ENCODE measurements around the gene NDP.
A peak's percentile ranks its signal among the peaks of the same experiment; 100 is the strongest.

NDP gene

GRCh38 chrX:44012484-44013096, 39.4 kb upstream of the NDP start:
- H3K4me3 ChIP-seq (replicated peaks in 1 of 2; ENCODE audit: low read depth in 2 of 2, low read length in 2 of 2), result no peak overlapping the region

GRCh38 chrX:44011506-44011905, 38.3 kb upstream of the NDP start:
- no peak overlapping the region for H3K4me3 ChIP-seq (replicated peaks in 1 of 2; ENCODE audit: low read depth in 2 of 2, low read length in 2 of 2)
- TF ChIP-seq CTCF (IDR thresholded peaks at IDR 0.05; ENCODE audit: low read depth, low read length), result no peak
- no peak for DNase-seq (ENCODE audit: low read depth in 2 of 2)

More at GRCh38 chrX:44012484-44013096, 39.4 kb upstream of the NDP start:
- no peak for TF ChIP-seq CTCF (IDR thresholded peaks at IDR 0.05; ENCODE audit: low read depth, low read length)
- DNase-seq (ENCODE audit: low read depth in 2 of 2), result peak; percentile 55 to 77

GRCh38 chrX:44010626-44011025, 37.4 kb upstream of the NDP start:
- DNase-seq (ENCODE audit: low read depth in 2 of 2), result no peak
- H3K4me3 ChIP-seq (replicated peaks in 1 of 2; ENCODE audit: low read depth in 2 of 2, low read length in 2 of 2), result no peak overlapping the region
- no peak for TF ChIP-seq CTCF (IDR thresholded peaks at IDR 0.05; ENCODE audit: low read depth, low read length)

GRCh38 chrX:44006081-44006480, 32.9 kb upstream of the NDP start:
- no peak for TF ChIP-seq CTCF (IDR thresholded peaks at IDR 0.05; ENCODE audit: low read depth, low read length)
- no peak for DNase-seq (ENCODE audit: low read depth in 2 of 2)
- no peak overlapping the region for H3K4me3 ChIP-seq (replicated peaks in 1 of 2; ENCODE audit: low read depth in 2 of 2, low read length in 2 of 2)

GRCh38 chrX:44003975-44004374, 30.8 kb upstream of the NDP start:
- DNase-seq (ENCODE audit: low read depth in 2 of 2), result peak; percentile 27 to 32
- no peak for TF ChIP-seq CTCF (IDR thresholded peaks at IDR 0.05; ENCODE audit: low read depth, low read length)
- no peak overlapping the region for H3K4me3 ChIP-seq (replicated peaks in 1 of 2; ENCODE audit: low read depth in 2 of 2, low read length in 2 of 2)

- TF ChIP-seq CTCF (IDR thresholded peaks at IDR 0.05; ENCODE audit: low read depth, low read length), result no peak
- no peak overlapping the region for H3K4me3 ChIP-seq (replicated peaks in 1 of 2; ENCODE audit: low read depth in 2 of 2, low read length in 2 of 2)
- peak; percentile 1 to 8 for DNase-seq (ENCODE audit: low read depth in 2 of 2)
These were observed 29.4 kb upstream of the NDP start for GRCh38 chrX:44002567-44002966.

- DNase-seq (ENCODE audit: low read depth in 2 of 2), result no peak
- no peak overlapping the region for H3K4me3 ChIP-seq (replicated peaks in 1 of 2; ENCODE audit: low read depth in 2 of 2, low read length in 2 of 2)
These were observed 25.2 kb upstream of the NDP start for GRCh38 chrX:43998374-43998773.

More at GRCh38 chrX:43998374-43998773, 25.2 kb upstream of the NDP start:
- no peak for TF ChIP-seq CTCF (IDR thresholded peaks at IDR 0.05; ENCODE audit: low read depth, low read length)

Data from cardiac fibroblast (primary cell).